ENCODE results near the gene LRFN2.

The LRFN2 gene

DNA sequence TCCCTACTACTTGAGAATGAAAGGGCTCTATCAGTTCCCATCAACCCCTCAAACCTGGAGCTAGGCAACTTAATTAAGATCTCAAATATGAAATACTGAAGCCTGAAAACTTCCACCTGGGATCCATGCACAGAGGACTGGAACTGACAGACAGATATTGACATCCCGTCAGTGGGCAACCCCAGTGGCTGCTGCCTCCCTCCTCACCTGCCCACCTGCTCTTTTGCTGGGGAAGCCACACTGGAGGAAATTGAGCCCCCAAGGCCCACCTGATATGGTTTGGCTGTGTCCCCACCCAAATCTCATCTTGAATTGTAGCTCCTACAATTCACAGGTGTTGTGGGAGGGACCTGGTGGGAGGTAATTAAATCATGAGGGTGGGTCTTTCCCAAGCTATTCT is 192.8 kb downstream of the LRFN2 start:
- FAIRE-seq, result no peak

DNA sequence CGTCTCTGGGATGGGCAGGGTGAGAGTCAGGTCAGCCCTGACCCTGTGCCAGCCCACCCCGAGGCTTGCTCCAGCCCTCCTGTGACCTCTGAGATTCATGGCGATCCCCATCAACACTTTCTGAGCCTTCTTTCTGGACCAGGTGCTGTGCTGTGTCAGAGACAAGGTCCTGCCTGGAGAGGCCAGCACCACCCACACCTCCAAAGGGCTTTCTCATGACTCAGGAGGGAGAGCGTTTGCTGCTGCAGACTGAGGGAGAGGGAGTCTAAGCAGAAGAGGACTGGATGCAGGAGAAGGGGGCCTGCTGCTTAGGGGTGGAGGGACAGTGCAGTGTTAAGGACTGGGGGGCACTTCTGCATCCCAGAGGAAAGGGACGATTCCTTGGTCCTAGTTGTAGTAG is 193.5 kb downstream of the LRFN2 start:
- no peak for FAIRE-seq

DNA sequence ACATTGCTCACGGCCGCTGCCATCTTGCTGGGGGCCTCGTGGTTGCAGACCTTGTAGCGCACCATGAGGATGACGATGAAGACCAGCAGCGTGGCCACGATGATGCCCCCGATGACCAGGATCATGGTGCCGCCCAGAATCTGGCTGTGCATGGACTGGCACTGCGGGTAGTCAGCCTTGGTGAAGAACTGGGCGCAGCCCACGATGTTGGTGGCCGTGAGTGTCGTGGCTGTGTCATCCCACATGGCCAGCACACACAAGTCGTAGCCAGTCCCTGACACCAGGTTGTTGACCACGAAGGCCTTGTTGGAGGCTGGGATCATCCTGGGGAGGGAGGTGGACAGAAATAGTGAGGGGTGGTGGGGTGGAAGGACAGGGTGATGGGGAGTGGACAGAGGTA is 194.6 kb downstream of the LRFN2 start:
- FAIRE-seq, result no peak

DNA sequence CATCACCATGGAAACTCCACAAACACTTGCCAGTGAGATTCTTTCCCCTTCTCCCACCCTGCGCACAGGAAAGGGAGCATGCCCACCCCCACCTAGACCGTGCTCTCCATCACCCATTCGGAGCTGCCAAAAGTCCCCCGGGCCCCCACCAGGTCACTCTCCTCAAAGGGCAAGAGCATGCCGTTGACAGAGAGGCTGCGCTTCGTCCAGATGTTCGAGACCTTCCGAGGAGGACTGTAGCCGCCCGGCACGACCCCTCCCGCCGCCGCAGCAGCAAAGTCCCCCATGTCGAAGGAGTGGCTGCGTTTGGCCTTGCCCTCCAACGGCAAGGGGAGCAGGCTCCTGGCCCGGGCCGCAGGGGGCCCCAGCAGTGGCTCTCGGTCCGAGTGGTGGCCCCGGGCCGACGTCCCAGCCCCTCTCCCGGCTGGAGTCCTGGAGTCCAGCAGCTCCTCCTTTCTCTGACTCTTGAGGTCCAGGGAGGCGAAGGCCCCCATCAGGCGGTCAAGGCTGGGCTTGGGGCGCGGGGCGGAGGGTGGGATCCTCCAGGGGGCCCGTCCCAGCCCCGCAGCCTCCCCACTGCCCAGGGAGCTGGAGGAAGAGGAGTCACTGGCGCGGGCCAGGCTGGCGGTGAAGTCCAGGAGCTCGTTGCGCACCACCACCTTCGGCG is 195.2 kb downstream of the LRFN2 start:
- no peak for FAIRE-seq

DNA sequence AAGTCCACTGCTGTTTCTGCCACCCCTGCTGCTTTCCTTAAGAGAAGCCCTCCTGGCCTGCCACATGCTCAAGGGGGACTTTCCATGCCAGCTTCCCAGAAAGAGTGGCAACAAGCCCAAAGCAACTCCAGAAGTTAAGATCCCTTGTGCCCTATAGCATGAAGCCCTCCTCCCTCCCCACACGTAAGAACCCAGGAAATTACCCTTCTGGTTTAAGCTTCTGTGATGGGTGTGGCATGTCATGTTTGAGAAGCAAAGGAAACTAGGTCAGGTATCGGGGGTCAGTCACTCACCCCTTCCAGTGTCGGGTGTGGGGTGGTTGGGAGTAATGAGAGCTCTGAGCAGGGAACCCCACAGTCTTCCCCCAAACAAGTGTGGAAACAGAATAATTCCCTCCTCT is 196.1 kb downstream of the LRFN2 start:
- no peak for FAIRE-seq

DNA sequence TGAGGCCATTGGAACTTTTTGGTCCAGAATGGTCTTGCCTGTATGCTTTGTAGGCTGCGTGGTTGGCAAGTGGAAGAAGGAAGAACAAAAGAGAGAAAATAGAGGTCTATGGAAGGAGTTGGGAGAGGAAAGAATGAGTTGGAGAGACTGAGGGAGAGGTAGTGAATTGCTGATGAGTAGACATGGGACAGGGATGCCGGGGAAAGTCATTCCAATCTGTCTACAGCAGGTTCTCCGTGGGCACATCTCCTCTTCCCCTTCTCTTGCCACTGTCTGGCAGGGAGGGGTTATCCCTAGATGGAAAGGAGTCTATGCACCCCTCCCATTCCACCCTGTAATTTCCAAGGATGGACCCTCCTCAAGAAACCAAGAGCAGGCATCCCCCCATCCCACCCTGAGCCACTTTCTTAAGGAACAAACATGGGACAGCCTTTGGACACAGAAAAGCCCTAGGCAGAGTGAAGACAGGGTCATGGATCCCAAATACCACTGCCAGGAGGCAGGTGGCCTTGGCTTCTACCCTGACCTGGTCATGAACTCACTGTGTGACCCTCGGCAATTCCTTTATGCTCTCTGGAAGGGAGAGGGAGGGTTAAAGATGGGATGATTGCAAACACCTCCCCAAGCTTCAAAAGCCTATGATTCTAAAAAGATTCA is 196.9 kb downstream of the LRFN2 start:
- FAIRE-seq, result no peak

DNA sequence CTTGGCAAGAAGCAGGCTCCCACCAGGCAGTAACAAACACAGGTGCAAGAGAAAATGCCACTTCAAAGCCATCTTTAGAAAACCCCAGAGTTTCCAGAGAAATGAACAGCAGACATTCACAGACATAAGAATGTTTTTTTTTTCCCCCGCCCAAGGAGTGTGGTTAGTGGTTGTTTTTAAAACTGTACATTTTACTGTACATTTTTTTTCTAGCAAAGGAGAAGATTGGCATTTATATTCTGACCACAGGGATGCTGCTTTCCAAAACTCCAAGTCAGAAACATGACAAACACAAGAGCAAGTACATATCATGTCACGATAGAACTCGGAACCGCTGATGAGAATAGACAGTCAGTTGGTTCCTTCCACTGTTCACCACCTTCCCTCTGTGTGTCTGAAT is 197.9 kb downstream of the LRFN2 start:
- FAIRE-seq, result no peak

DNA sequence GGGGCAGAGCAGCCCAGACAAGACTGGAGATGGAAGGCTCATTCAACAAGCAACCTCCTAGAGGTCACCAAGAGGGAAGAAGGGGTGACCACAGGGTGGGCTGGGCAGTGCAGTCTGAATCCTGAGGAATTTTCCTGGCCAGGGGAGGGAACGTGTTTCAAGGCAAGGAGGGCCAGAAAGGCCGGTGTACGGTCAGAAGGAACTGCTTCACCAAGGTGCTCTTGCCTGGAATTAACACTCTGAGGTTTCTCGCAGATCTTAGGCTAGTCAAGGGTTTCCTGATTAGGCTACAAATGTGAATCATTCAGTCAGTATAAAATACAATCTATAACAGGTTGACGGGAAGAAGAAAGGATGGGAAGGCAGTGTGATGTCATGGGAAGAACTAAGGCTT is 199.3 kb downstream of the LRFN2 start:
- no peak for FAIRE-seq

DNA sequence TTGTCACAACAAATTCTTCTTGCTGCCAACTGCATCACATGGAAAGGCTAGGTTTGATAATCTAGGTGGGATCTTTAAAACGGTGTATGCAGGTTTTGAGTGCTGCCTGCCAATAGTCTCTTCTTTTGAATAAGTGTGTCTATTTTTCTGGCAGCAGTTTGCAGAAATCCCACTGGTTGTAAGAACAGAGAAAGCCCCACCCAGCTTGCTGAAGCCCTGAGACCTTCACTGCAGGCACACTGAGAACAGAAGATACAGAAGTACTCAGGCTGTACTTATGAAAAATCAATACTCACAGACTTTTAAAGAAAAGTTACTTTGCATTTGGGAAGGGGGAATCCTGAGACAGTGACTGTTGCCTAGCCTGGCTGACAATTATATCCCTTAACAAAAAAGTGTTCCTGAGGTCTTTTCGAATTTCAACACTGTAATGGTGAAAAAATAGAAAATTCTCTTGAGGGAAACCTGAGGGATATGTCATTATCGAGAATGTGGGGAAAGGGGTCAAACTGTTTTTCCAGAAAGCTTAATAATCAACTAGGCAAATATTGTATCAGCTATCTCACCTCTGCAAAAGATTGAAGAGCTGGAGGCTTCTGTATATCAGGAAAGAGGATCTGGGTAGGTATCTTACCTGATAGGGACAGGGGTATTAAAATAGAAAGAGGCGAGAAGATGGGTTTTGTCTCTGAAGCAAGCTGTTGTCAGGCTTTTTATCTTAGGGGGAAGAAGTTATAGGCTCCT is 199.9 kb downstream of the LRFN2 start:
- FAIRE-seq, result no peak

DNA sequence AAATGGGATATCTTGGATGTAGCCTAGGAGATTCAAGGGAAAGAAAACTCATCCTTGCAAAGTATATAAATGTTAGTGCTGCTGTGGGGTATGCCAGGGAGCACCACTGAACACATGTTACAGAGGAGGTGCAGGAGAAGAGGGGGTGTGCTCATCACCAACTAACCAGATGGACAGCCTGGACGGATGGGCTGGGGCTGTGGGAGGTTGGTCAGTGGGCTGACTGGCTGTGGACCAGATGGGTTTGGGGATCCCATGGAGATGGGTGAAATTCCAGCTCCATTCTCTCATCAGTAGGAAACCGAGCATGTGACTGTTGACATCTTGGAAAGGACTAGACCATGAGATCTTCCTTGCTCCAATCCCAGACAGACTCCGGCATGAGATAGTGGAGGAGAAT is 201.0 kb downstream of the LRFN2 start:
- FAIRE-seq, result no peak

DNA sequence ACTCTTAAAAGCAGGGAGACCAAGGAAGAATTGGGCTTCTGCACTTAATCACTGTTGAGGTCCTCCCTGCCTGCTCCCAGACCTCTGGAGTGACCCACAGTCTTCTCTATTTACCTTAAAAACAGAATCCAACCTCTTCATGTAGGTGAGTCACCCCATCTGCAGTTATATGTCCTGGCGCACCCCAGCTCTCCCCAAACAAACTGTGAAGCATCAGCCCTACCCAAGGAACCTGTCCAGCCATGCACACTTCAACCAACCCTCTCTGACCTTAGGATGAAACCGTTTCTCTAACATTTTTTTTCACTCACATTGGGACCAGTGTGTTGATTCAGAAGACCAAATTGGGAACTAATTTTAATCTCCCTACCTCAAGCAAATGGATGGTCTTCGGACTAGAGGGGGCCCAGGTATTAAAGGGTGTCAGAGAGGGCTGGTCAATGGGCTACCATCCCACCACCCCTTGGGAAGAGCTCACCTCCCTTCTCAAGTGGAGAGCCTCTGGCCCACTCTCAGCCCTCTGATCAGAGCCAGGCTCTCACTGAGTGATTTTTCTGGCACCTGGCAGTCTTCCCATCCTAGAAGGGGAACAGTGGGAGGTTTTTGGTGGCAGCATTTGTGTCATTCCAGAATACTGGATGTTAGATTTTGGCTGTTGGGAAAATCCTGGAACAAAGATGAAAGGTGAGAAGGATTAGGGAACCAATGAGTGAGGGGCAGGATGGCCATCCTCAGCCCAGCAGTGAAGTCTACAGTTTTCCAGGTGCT is 203.6 kb downstream of the LRFN2 start:
- FAIRE-seq, result no peak

DNA sequence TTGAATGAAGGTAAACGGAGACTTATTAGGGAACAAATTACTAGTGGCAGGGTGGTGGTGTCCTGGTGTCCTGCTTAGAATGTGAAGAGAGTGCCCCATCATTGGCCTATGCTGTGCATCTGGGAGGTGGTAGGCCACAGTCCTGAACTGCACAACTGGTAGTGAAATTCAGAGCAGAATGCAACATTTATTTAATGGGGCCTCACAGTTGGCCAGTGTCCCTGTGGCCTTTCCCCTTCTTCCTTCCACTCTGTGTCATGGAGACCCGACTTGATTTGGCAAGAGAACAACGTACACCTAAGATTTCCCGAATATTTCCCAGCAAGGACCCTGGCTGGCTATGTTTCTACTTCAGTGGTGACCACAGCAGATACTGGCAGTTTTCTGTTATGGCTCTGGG is 206.9 kb downstream of the LRFN2 start:
- no peak for FAIRE-seq

DNA sequence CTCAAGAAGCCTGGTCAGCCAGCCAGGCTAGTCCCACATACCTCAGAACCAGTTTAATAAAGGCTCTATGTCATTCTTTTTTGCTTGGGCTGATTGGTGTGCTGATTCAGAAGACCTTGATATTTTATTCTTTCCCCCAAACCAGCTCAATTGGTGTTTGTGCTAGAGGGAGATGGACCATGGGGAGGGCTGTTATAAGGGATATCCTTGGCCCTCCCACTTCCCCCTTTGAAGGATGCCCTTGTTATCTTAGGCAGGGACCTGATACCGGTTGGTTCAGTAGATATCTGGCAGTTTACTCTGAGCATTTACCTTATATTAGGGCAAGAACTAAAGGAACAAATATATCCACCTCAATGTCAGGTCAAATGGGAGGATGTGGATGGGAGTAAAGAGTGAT is 207.4 kb downstream of the LRFN2 start:
- no peak for FAIRE-seq

DNA sequence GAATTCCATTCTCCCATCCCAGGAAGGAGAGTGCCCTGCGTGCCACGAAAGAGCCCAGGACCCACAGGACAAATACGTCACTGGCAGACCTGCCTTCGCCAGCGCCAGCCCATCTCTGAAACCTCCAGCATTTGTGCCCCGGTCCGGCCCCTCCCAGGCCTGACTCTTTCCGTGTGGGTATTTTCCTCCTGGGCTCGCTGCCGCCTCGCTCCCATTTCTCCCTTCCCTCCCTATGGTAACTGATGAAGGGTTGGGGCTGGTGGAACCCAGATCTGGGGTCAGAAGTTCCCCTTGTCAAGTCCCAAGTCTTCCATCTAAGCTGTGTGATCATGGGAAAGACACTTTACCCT is 208.5 kb downstream of the LRFN2 start:
- FAIRE-seq, result no peak

DNA sequence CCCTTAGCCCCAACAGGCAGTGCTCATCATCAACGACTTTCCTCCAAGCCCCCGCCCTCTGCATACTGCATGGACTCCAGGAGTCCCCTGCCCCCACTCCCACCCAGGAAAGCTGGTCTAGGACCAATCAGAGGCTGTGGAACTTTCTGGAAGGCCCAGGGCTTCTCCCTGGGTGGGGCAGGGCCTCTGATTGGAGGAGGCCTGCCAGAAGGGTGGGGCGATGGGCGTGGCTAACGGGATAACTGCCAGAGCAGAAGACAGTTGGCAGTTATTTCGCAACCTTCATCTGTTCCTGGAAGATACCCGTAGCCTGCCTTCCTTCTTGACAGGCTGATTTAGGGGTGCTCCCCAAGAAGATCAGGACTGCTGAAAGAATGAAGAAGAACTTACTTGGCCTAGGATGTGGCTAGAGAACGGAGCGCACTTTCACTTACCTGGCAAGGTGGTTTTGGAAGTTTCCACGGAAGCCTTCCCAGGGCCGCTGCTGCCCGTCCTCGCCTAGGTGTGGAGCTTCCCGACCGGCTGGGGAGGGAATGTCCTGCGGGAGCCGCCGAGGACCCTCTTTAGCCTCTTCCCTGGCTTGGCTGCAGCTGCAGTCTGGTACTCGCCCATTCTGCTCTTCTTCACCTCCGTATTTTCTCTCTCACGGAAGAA is 209.0 kb downstream of the LRFN2 start:
- FAIRE-seq, result no peak

DNA sequence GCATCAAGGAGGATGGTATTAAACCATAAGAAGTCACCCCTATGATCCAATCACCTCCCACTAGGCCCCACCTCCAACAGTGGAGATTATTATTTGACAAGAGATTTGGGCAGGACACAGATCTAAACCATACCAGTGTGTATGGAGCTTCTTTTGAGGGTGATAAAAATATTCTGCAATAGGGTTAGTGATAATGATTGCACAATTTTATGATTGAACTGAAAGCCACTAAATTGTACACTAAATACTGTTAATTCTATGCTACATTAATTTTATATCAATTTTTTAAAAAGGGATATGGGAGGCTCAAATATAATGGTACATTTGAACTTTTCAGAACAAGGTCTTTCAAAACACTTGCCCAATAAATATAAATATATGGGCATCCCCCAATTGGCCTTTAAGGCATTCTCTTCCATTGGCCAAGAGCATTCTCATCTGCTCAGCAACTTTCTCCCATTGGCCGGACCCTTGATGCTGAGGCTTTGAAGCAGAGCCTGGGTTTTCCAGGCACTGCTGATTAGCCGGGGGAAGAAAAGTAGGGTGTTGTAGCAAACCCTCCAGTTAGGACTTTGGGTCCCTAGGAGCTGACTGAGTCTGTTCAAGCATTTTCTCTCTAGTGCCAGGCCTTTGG is 209.9 kb downstream of the LRFN2 start:
- FAIRE-seq, result no peak

DNA sequence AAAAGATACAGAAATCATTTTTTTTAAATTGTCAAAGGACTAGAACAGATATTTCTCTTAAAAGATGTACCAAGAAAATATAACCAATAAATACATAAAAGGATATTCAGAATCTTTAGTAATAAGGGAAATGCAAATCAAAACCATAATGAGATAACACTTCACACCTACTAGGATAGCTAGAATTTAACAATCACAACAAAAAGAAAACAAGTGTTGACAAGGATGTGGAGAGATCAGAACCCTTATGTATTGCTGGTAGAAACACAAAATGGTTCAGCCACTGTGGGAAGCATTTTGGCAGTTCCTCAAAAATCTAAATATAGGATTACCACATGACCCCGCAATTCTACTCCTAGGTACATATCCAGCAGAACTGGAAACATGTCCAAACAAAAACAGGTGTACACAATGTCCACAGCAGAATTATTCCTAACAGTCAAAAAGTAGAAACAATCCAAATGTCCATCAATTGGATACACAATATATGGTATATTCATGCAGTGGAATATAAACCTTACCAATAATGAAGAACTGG is 211.0 kb downstream of the LRFN2 start:
- no peak for FAIRE-seq

DNA sequence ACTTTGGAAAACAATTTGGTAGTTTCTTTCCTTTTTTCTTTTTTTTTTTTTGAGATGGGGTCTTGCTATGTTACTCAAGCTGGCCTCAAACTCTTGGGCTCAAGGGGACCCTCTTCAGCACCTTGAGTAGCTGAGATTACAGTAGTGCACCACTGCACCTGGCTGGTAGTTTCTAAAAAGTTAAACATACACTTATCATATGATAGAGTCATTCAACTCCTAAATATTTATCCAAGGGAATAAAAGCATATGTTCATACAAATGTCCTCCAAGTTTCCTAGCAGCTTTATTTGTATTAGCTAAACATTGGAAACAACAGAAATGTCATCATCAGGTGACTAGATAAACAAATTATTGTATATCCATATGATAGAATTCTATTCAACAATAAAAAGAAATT is 213.9 kb downstream of the LRFN2 start:
- no peak for FAIRE-seq

DNA sequence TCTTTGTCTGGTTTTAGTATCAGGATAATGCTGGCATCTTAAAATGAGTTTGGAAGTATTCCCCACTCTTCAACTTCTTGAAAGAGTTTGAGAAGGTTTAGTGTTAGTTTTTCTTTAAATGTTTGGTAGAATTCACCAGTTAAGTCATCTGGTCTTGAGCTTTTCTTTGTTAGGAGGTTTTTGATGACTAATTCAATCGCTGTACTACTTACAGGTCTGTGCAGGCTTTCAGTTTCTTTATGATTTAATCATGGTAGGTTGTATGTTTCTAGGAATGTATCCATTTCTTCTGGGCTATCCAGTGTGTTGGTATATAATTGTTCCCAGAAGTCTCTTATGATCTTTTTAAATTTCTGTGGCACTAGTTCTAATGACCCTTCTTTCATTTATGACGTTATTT is 215.5 kb downstream of the LRFN2 start:
- FAIRE-seq, result no peak

DNA sequence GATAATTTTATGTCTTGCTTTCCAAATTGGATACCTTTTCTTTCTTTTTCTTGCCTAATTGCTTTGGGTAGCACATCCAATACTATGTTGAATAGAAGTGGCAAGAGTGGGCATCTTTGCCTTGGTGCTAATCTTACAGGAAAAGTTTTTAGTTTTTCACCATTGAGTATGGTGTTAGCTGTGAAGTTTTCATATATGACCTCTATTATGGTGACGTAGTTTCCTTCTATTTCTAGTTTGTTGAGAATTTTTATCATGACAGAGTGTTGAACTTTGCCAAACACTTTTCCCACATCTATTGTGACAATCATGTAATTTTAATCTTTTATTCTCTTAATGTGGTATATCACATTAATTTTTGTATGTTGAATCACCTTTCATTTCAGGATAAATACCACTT is 216.1 kb downstream of the LRFN2 start:
- FAIRE-seq, result no peak

DNA sequence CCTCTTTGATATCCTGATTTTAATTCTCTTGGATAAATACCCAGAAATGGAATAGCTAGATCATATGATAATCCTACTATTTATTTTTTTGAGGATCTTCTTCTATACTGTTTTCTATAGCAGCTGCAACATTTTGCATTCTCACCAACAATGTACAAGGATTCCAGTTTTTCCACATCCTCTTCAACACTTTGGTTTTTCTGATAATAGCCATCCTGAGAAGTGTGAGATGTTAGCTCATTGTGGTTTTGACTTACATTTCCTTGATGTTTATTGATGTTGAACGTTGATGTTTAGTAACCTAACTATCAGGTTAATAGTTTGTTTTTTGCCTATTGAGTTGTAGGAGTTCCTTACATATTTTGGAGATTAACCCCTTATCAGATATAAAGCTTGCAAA is 217.3 kb downstream of the LRFN2 start:
- no peak for FAIRE-seq

DNA sequence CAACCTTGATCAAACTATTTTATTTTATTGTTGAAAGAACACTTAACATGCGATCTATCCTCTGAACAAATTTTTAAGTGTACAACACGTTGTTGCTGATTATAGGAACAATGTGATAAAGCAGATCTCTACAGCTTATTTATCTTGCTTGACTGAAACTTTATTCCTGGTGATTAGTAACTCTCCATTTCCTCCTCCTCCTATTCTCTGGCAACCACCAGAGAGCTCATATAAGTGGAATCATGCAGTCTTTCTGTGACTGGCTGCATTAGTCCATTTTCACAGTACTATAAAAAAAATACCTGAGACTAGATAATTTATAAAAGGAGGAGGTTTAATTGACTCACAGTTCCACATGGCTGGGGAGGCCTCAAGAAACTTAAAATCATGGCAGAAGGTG is 218.1 kb downstream of the LRFN2 start:
- FAIRE-seq, result no peak

Data from endometrium (tissue), 2 donors.